Loucy (cell line): ENCODE measurements around the gene YAF2.

Experiments
- CTCF ChIP-seq: fragments of 200-600 bp; sonication (generic); conservative IDR thresholded peaks from 2 replicates; pipeline ENCODE4 v1.5.1; 2014; ENCODE audit warnings: mild to moderate bottlenecking, antibody characterized with exemption, low read length
- EZH2phosphoT487 ChIP-seq: fragments of 200-600 bp; IDR thresholded peaks from 2 replicates; pipeline ENCODE4 v1.6.1; 2018; ENCODE audit warnings: antibody characterized with exemption, mild to moderate bottlenecking, moderate library complexity, borderline replicate concordance

DNA sequence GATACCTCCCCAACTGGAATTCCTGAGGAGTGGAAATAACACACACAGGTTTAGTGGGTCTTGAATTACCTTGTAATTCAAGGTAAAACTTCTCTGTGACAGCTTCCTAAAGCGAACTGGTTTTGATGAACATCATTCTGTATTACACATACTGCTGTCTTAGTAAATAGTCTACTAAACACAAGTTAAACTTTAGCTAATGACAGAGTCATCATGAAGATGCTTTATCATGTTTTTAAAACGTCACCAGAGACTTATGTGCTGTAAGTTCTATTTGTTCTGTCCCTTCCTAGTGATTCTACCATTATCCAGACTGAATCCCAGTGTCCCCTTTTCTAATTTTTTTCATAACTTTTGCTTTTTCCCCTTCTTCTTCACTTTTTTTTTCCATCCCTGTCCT lies 81.8 kb downstream of the YAF2 start:
- TF ChIP-seq CTCF (no peak), EZH2phosphoT487 (no peak)
